GM12873 (cell line): Measurements from ENCODE around the gene PDHX.

Experiments used
- TF ChIP-seq, protein P1 (sequence below): IDR thresholded peaks from 2 replicates; pipeline ENCODE4 v1.5.1; 2012; ENCODE audit warnings: low read depth, mild to moderate bottlenecking, moderate library complexity, low read length, control low read depth; ENCODE audit not compliant: insufficient read depth; ENCODE audit errors: missing control alignments

PDHX gene

DNA sequence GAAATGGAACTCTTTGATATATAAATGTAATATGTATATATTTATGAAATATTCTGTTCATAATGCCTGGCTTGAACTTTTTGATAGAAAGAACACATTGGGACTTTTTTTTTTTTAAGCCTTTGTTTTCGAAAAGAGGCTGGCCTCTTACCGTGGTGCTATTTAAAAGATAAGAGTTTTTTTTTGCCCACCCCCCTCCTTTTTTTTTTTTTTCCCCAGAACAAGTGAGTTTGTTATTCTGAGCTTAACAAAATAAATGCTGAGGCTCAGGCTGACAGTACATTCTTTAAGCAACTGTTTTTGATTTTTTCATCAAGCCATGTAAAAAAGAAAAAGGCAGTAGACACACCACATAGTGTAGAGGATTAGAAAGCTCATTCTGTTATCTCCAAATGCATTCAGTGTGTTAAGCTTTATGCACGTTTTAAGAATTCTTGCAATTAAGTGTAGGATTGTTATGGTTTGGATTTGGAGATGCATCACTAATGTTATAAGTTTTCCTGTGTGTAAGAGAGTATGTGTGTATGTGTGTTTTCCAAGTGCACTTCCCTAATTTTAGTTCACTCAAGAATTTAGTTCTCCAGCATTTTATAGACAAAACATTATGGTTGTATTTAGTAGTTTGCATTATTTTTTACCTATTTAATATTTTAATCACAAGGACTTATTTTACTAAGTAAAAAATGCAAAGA is 12.0 kb downstream of the PDHX start:
- TF ChIP-seq, protein P1, sequence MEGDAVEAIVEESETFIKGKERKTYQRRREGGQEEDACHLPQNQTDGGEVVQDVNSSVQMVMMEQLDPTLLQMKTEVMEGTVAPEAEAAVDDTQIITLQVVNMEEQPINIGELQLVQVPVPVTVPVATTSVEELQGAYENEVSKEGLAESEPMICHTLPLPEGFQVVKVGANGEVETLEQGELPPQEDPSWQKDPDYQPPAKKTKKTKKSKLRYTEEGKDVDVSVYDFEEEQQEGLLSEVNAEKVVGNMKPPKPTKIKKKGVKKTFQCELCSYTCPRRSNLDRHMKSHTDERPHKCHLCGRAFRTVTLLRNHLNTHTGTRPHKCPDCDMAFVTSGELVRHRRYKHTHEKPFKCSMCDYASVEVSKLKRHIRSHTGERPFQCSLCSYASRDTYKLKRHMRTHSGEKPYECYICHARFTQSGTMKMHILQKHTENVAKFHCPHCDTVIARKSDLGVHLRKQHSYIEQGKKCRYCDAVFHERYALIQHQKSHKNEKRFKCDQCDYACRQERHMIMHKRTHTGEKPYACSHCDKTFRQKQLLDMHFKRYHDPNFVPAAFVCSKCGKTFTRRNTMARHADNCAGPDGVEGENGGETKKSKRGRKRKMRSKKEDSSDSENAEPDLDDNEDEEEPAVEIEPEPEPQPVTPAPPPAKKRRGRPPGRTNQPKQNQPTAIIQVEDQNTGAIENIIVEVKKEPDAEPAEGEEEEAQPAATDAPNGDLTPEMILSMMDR = no peak

DNA sequence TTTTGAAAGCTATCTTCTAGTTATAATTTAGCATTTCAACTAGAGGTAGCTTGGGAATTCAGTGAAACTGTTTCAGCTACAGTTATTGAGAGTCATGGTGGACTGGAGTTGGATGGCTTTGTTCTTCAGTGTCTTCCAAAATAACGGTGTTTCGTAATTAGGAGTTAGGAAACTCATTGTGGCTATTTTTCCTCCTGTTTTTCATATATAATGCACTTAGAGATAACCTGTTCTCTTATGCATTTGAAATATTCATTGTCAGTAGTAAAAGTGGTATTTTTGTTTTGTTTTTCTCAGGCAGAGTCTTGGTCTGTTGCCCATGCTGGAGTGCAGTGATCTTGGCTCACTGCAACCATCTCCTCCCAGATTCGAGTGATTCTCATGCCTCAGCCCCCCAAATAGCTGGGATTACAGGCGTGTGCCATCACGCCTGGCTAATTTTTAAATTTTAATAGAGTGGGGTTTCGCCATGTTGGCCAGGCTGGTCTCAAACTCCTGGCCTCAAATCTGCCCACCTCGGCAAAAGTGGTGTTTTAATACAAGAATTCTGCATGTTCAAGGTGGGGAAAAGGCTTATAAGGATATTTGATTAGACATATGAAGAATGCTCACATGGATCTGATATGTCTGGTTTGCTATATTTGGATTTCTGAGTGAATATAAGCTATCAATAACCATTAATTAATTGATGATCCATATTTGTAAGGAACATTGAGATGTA is 12.7 kb downstream of the PDHX start:
- TF ChIP-seq, protein P1 = no peak

DNA sequence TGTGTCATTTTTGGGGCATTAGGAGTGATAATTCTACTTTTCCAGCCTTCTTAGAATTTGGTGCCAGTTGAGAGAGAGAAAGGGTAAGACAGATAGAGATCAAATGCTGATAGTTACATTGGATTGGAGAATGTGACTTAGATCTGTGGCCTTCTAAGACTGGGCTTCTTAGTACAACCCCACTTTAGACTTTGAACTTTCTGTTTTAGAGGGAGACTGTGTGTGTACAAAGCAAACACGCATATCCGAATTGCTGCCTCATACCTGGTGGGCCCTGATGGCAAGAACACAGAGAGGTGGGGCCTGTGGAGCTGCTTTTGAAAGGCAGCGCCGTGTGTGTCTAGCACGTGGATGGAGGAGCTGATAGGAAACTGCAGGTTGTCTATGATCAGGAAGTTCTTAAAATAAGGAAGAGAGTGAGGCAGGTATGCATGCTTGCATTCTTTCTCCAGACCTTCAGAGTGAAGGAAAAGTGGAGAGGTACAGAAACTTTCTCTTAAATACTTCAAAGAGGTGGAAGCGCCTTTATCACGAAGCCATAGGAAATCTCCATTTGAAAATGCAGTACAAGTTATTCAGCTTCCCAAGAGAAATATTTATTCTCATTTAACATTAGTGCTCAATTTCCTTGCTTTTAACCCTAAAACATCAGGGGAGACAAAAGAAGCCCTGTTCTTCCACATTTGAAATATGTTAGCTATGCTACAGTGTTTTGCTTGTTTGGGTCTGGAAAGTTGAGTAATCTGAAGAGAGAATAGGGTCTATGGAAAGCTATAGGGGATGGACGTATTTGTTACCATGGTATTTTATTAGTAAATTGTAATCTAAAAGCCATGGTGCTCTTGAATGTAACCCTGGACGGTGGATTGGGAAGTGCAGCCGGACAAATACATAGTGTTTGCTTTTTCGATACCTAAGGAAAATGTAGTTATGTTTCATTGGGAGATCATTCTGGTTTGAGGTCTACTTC is 13.7 kb downstream of the PDHX start:
- TF ChIP-seq, protein P1 = no peak

DNA sequence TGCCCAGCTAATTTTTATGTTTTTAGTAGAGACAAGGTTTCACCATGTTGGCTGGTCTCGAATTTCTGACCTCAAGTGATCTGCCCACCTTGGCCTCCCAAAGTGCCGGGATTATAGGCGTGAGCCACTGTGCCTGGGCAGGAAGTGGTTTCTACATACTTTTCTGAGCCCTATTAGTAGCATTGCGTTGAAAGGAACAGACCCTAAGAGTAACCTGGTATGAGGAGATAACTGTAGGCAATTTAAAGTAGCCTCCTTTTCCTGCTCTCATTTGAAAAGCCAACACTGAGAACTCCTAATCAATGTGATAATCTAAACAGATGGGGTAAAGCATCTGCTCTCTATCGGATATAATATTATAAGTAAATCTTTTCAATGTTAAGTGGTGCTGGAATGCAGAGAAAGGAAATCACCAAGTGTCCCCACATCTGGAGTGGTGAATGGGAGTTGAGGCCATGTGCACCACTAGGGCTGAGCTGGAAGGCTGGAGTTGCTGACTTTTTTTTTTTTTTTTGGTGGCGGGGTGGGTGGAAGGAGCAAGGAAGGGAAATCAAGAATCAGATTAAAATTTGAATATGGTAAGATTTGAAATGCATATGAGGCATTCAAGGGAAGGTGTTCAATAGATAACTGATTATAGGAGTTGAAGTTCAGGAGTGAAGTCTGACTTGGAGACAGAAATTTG is 20.7 kb downstream of the PDHX start:
- TF ChIP-seq, protein P1 = no peak

- TF ChIP-seq, protein P1 = no peak
Observed at GRCh38 chr11:34938611-34939010, 22.2 kb downstream of the PDHX start.

DNA sequence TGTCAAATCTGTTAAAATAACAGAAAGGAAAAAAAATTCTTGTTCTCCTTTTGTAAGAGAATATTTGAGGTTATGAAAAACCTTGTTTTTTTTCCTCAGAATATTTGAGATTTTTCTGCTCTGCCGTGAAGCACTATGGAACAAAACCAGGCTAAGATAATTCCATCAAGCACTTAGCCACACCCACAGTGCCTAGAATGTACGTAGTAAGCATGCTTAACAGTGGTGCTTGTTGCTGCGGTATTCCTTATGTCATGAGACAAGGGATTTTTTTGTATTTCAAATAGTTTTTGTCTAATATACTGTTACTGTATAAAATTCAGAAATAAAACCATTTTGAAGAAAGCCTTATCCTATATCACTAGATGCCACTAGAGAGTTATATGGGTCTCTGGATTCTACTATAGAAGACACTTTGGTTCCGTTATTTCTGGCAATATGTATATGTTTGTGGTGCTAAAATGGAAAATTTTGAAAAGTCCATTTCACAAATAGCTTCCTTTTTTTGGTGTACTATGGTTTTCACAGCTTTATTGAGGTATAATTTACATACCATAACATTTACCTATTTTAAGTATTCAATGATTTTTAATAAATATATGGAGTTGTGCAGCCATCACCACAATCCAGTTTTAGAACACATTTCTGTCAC is 23.7 kb downstream of the PDHX start:
- TF ChIP-seq, protein P1 = no peak
